H1 (cell line): Measurements from ENCODE around the gene ABI3BP. TPM values are rescaled to one million over a fixed set of nuclear protein-coding genes. Genes with fewer than 3 reads are reported as not detected.

Experiments
- CTCF ChIA-PET: fragments of 300-600 bp; sonication (Branson Sonifier 250); formaldehyde crosslinking; loops from one replicate; lab custom pipeline; 2021; ENCODE audit not compliant: partially characterized antibody; lab: Charles Lee
- POLR2A ChIA-PET: fragments of 300-600 bp; sonication (Branson Sonifier 250); formaldehyde crosslinking; loops from one replicate; lab custom pipeline; 2021; ENCODE audit warnings: inconsistent platforms; ENCODE audit not compliant: partially characterized antibody; lab: Charles Lee
- DNase-seq, 2 experiments: peaks; one replicate each; pipeline versions ENCODE4 v3.0.0 to v3.0.0-alpha.2; 2010 to 2022; ENCODE audit warnings: low spot score in 2 of 2, low read depth in 1 of 2, mixed read lengths in 1 of 2
- FAIRE-seq: peaks from 2 replicates; lab custom pipeline; 2011; peaks lifted over from hg19 to GRCh38; lab: Jason Lieb, UNC
- H2AFZ ChIP-seq: 2 replicates; pipeline ENCODE4 v1.8.1; 2012; ENCODE audit warnings: low read length, inconsistent platforms
- H2AK5ac ChIP-seq: 2 replicates; pipeline ENCODE4 v1.6.1; 2013; ENCODE audit warnings: low read depth, low read length
- H2BK120ac ChIP-seq: replicated peaks from 2 replicates; pipeline ENCODE3; 2013; ENCODE audit warnings: low read depth, low read length, inconsistent platforms
- H2BK12ac ChIP-seq: 2 replicates; pipeline ENCODE4 v1.6.1; 2013; ENCODE audit warnings: low read depth, low read length
- H2BK15ac ChIP-seq: 2 replicates; pipeline ENCODE4 v1.6.1; 2013; ENCODE audit warnings: low read length
- H2BK20ac ChIP-seq: 2 replicates; pipeline ENCODE4 v1.6.1; 2013; ENCODE audit warnings: low read length
- H2BK5ac ChIP-seq: 2 replicates; pipeline ENCODE4 v1.6.1; 2013; ENCODE audit warnings: low read depth, low read length
- H3K14ac ChIP-seq: 2 replicates; pipeline ENCODE4 v1.6.1; 2013; ENCODE audit warnings: inconsistent platforms; ENCODE audit not compliant: insufficient read length
- H3K18ac ChIP-seq: 2 replicates; pipeline ENCODE4 v1.6.1; 2013; ENCODE audit warnings: low read length; ENCODE audit errors: extremely low read depth
- H3K23ac ChIP-seq: 2 replicates; pipeline ENCODE4 v1.6.1; 2013; ENCODE audit warnings: inconsistent platforms; ENCODE audit not compliant: insufficient read length
- H3K23me2 ChIP-seq: 2 replicates; pipeline ENCODE4 v1.6.1; 2013; ENCODE audit warnings: low read depth, low read length
- H3K27ac ChIP-seq: 2 replicates; pipeline ENCODE4 v1.6.1; 2011; ENCODE audit warnings: low read depth, low read length, inconsistent platforms
- H3K27me3 ChIP-seq, 4 experiments: replicated peaks in 1 of 4; 1 replicate in 1 of 4; 2 replicates in 3 of 4; pipeline versions ENCODE4 v1.6.1 to v1.8.1; 2011 to 2013; ENCODE audit warnings: low read length in 3 of 4, mild to moderate bottlenecking in 3 of 4, inconsistent platforms in 2 of 4, mixed read lengths in 2 of 4, moderate library complexity in 1 of 4; ENCODE audit not compliant: control insufficient read depth in 3 of 4, insufficient read depth in 3 of 4; ENCODE audit errors: extremely low read depth in 1 of 4
- H3K36me3 ChIP-seq, 4 experiments: 2 replicates each; pipeline versions ENCODE4 v1.6.1 to v1.8.1; 2011 to 2013; ENCODE audit warnings: mild to moderate bottlenecking in 4 of 4, low read length in 3 of 4, moderate library complexity in 2 of 4, control low read depth in 1 of 4, inconsistent platforms in 1 of 4; ENCODE audit not compliant: insufficient read depth in 4 of 4, control insufficient read depth in 2 of 4
- H3K4ac ChIP-seq: replicated peaks from 2 replicates; pipeline ENCODE3; 2013; ENCODE audit warnings: low read length, low read depth, mixed read lengths, inconsistent platforms; ENCODE audit not compliant: insufficient read length
- H3K4me1 ChIP-seq, 4 experiments: replicated peaks in 1 of 4; 1 replicate in 1 of 4; 2 replicates in 3 of 4; pipeline versions ENCODE4 v1.6.1 to v1.8.1; 2011 to 2013; ENCODE audit warnings: low read length in 3 of 4, inconsistent platforms in 2 of 4, mixed read lengths in 1 of 4; ENCODE audit not compliant: insufficient read depth in 4 of 4, control insufficient read depth in 3 of 4
- H3K4me2 ChIP-seq, 2 experiments: 2 replicates each; pipeline versions ENCODE4 v1.6.1 to v1.8.1; 2011 to 2013; ENCODE audit warnings: low read depth in 2 of 2, low read length in 2 of 2, control low read depth in 1 of 2, inconsistent platforms in 1 of 2, mild to moderate bottlenecking in 1 of 2; ENCODE audit not compliant: insufficient read depth in 1 of 2
- H3K4me3 ChIP-seq, 4 experiments: fragments of 200-600, 300-600 bp in 1 of 4; sonication (generic), shearing (Covaris generic), sonication (Bioruptor Twin) in 1 of 4; 2 replicates each; pipeline versions ENCODE4 v1.5.1 to v1.8.1; 2011 to 2016; ENCODE audit warnings: low read length in 4 of 4, low read depth in 3 of 4, control low read depth in 2 of 4, inconsistent platforms in 2 of 4, mild to moderate bottlenecking in 2 of 4, mixed read lengths in 1 of 4, moderate library complexity in 1 of 4; ENCODE audit not compliant: insufficient read depth in 2 of 4; ENCODE audit errors: extremely low read depth in 1 of 4
- H3K56ac ChIP-seq: replicated peaks from 2 replicates; pipeline ENCODE3; 2013; ENCODE audit warnings: low read depth, mild to moderate bottlenecking, mixed read lengths, low read length, inconsistent platforms; ENCODE audit not compliant: insufficient read length
- H3K79me1 ChIP-seq: 2 replicates; pipeline ENCODE4 v1.6.1; 2013; ENCODE audit warnings: low read depth, low read length, control low read depth
- H3K79me2 ChIP-seq, 2 experiments: 2 replicates each; pipeline versions ENCODE4 v1.6.1 to v1.8.1; 2012 to 2013; ENCODE audit warnings: low read length in 2 of 2, mild to moderate bottlenecking in 2 of 2, inconsistent platforms in 1 of 2; ENCODE audit not compliant: insufficient read depth in 2 of 2, control insufficient read depth in 1 of 2
- H3K9ac ChIP-seq, 4 experiments: replicated peaks in 1 of 4; 1 replicate in 1 of 4; 2 replicates in 3 of 4; pipeline versions ENCODE4 v1.6.1 to v1.8.1; 2011 to 2013; ENCODE audit warnings: low read depth in 3 of 4, low read length in 3 of 4, control low read depth in 2 of 4, mild to moderate bottlenecking in 2 of 4, moderate library complexity in 2 of 4, inconsistent platforms in 1 of 4; ENCODE audit errors: extremely low read depth in 1 of 4
- H3K9me3 ChIP-seq, 2 experiments: 2 replicates each; pipeline versions ENCODE4 v1.6.1 to v1.8.1; 2012 to 2013; ENCODE audit warnings: mild to moderate bottlenecking in 2 of 2, moderate library complexity in 2 of 2, control low read depth in 1 of 2, inconsistent platforms in 1 of 2, low read depth in 1 of 2, low read length in 1 of 2, mixed read lengths in 1 of 2; ENCODE audit not compliant: insufficient read depth in 2 of 2
- H4K20me1 ChIP-seq, 2 experiments: replicated peaks in 1 of 2; 2 replicates each; pipeline versions ENCODE3 to v1.8.1; 2011 to 2013; ENCODE audit warnings: inconsistent platforms in 2 of 2, low read length in 2 of 2, mild to moderate bottlenecking in 1 of 2; ENCODE audit not compliant: insufficient read depth in 2 of 2, control insufficient read depth in 1 of 2
- H4K5ac ChIP-seq: 2 replicates; pipeline ENCODE4 v1.6.1; 2013; ENCODE audit warnings: low read length, low read depth, mixed read lengths, inconsistent platforms; ENCODE audit not compliant: insufficient read length
- H4K8ac ChIP-seq: 2 replicates; pipeline ENCODE4 v1.8.0; 2013; ENCODE audit warnings: mild to moderate bottlenecking, moderate library complexity, low read length, inconsistent platforms; ENCODE audit not compliant: insufficient read depth; ENCODE audit errors: extremely low read depth
- H4K91ac ChIP-seq: replicated peaks from 2 replicates; pipeline ENCODE3; 2013; ENCODE audit warnings: low read length, mixed read lengths, inconsistent platforms; ENCODE audit not compliant: insufficient read length
- CBX5 ChIP-seq: fragments of 300-800, 300-1000 bp; sonication (generic); IDR thresholded peaks from 2 replicates; pipeline ENCODE4 v1.7.1; 2016; ENCODE audit warnings: antibody characterized with exemption, low read length, low read depth
- EGR1 ChIP-seq: IDR thresholded peaks from 2 replicates; pipeline ENCODE4 v1.6.1; 2011; ENCODE audit warnings: low read depth, low read length, borderline replicate concordance
- JUN ChIP-seq: IDR thresholded peaks from 2 replicates; pipeline ENCODE4 v1.6.1; 2011; ENCODE audit warnings: low read depth, mild to moderate bottlenecking, improper control_type of control experiment, low read length
- NRF1 ChIP-seq: IDR thresholded peaks from 2 replicates; pipeline ENCODE4 v1.6.1; 2011; ENCODE audit warnings: mild to moderate bottlenecking, low read depth, low read length, improper control_type of control experiment
- POLR2AphosphoS5 ChIP-seq: IDR thresholded peaks from 2 replicates; pipeline ENCODE4 v1.6.1; 2011; ENCODE audit warnings: low read depth, low read length
- RBBP5 ChIP-seq: IDR thresholded peaks from 2 replicates; pipeline ENCODE4 v1.7.1; 2012; ENCODE audit warnings: low read depth, mild to moderate bottlenecking, inconsistent platforms, low read length, moderate library complexity, borderline replicate concordance
- SIN3A ChIP-seq, 2 experiments: IDR thresholded peaks in 1 of 2; conservative IDR thresholded peaks in 1 of 2; 2 replicates each; pipeline ENCODE4 v1.6.1; 2011 to 2012; ENCODE audit warnings: low read length in 2 of 2, improper control_type of control experiment in 1 of 2, low read depth in 1 of 2, mild to moderate bottlenecking in 1 of 2
- SIX5 ChIP-seq: IDR thresholded peaks from 2 replicates; pipeline ENCODE4 v1.6.1; 2011; ENCODE audit warnings: mild to moderate bottlenecking, low read depth, low read length
- SP4 ChIP-seq: IDR thresholded peaks from 2 replicates; pipeline ENCODE4 v1.6.1; 2012; ENCODE audit warnings: low read length, inconsistent platforms
- TEAD4 ChIP-seq: IDR thresholded peaks from 2 replicates; pipeline ENCODE4 v1.6.1; 2012; ENCODE audit warnings: low read depth, low read length, inconsistent platforms, mixed read lengths
- WGBS, 2 experiments: shearing (Covaris generic) in 1 of 2; methylation state at CpG; one replicate each; pipeline versions ENCODE4 v1.1.6 to v1.1.7; 2013 to 2015; ENCODE audit warnings: low lambda C conversion rate in 2 of 2, mixed read lengths in 2 of 2, inconsistent platforms in 1 of 2, low coverage in 1 of 2, missing lambda C conversion rate in 1 of 2; ENCODE audit not compliant: insufficient replicate concordance in 2 of 2, insufficient coverage in 1 of 2, insufficient read length in 1 of 2; ENCODE audit errors: extremely low coverage in 1 of 2, missing lambda C conversion rate in 1 of 2; 5-methylcytosine and 5-hydroxymethylcytosine counted together
- polyA plus RNA-seq, 7 experiments: library from polyadenylated mRNA; depleted of rRNA in 3 of 7; stranded (reverse) in 5 of 7; unstranded in 2 of 7; fragments of >200 nt in 5 of 7; fragments of 200-250 nt in 2 of 7; gene quantifications; 1 replicate in 5 of 7; 2 replicates in 1 of 7; 4 replicates in 1 of 7; pipeline versions ENCODE4 v1.2.1 to v1.2.3, GENCODE V29; 2011 to 2013; ENCODE audit warnings: missing spikeins in 2 of 7, mixed read lengths in 2 of 7
- total RNA-seq: library from RNA; stranded (reverse); fragmentation: NEBNext Ultra II Directional; extraction: Animal tissue kit (Norgen Biotek cat#: 25700); gene quantifications from 2 replicates; pipeline ENCODE4 v1.2.1, GENCODE V29; 2021
- TF ChIP-seq, protein P1 (sequence below): IDR thresholded peaks from 2 replicates; pipeline ENCODE4 v1.6.1; 2012; ENCODE audit warnings: inconsistent platforms
- TF ChIP-seq, protein P2 (sequence below): IDR thresholded peaks from 2 replicates; pipeline ENCODE4 v1.6.1; 2012; ENCODE audit warnings: low read length, inconsistent platforms

The ABI3BP gene
- total and polyA plus RNA-seq, 2 of the 8 experiments (the other 6 are each of a cell fraction or from before 2014, with no cell fraction given) = 0.08 to 0.32 TPM

DNA sequence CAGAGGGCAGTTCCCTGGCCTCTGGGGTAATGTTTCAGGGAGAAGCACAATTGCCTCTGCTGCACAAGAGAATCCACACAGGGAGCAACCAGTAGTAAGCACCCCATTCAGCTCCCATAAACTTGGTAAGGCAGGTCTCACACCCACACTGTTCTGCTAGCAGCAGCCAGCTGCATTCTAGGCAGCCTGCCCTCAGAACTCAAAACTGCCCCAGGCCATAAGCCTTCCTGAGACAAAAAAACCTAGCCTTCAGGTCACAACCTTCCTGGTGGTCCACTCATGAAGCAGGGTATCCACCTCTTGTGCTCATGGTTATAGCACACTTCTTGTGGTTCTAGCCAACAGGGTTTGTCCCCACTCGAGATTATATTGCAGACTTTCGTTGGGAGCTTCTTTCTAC, 33.7 kb upstream of the ABI3BP start:
- H2AK5ac ChIP-seq = no peak overlapping the region
- H3K4me1 ChIP-seq = no peaks in the 10 kb centered on the region
- ChIA-PET CTCF (interaction anchor here (0.8 kb wide), 1 partner anchor 43 kb away, joined by 3 read pairs; no protein-coding TSS in a partner anchor), POLR2A (no interaction called here)
- H3K23ac ChIP-seq = no peak overlapping the region
- H3K56ac ChIP-seq = no peak overlapping the region
- H3K27me3 ChIP-seq = no peaks in the 10 kb centered on the region
- H3K4me3 ChIP-seq = no peak overlapping the region
- H3K27ac ChIP-seq = no peak overlapping the region
- no peak overlapping the region for H3K4me2 ChIP-seq
- H2AFZ ChIP-seq = peak overlapping the region; percentile 58; the same call in 1 of the 2 replicates
- H3K18ac ChIP-seq = no peak overlapping the region
- H3K14ac ChIP-seq = no peak overlapping the region
- no peak overlapping the region for H3K4ac ChIP-seq
- no peak overlapping the region for H2BK5ac ChIP-seq
- no peak overlapping the region for H4K91ac ChIP-seq
- H4K8ac ChIP-seq = no peak overlapping the region
- 0 out of 4 replicates have a peak, but pooled peaks cover 0 to 3% of the 10 kb centered on the region in 2 experiments for H3K9me3 ChIP-seq
- H3K23me2 ChIP-seq = no peaks in the 10 kb centered on the region
- DNase-seq (no peak), FAIRE-seq (no peak)
- H2BK12ac ChIP-seq = no peak overlapping the region
- H3K9ac ChIP-seq = 0 out of 7 replicates have a peak overlapping the region, but pooled peaks of 1 of the 4 experiments have one; percentile 16
- H3K36me3 ChIP-seq = no peaks in the 10 kb centered on the region
- no peaks in the 10 kb centered on the region for H3K79me2 ChIP-seq
- H2BK20ac ChIP-seq = no peak overlapping the region
- H3K79me1 ChIP-seq = no peaks in the 10 kb centered on the region
- H2BK15ac ChIP-seq = no peak overlapping the region
- WGBS, 2 experiments = 93% methylated on average over 2 of the region's 2 CpGs; no CpG with 5 or more reads in 1 of the 2 experiments
- H4K5ac ChIP-seq = no peak overlapping the region
- no peaks in the 10 kb centered on the region for H4K20me1 ChIP-seq
- no peak overlapping the region for H2BK120ac ChIP-seq
- TF ChIP-seq SP4 = no peak
- TF ChIP-seq CBX5 = no peak
- TF ChIP-seq SIX5 = no peak
- TF ChIP-seq EGR1 = no peak
- no peak for TF ChIP-seq POLR2AphosphoS5
- TF ChIP-seq TEAD4 = no peak
- TF ChIP-seq RBBP5 = no peak
- no peak for TF ChIP-seq NRF1
- TF ChIP-seq, protein P1, sequence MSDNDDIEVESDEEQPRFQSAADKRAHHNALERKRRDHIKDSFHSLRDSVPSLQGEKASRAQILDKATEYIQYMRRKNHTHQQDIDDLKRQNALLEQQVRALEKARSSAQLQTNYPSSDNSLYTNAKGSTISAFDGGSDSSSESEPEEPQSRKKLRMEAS = no peak
- TF ChIP-seq, protein P2, sequence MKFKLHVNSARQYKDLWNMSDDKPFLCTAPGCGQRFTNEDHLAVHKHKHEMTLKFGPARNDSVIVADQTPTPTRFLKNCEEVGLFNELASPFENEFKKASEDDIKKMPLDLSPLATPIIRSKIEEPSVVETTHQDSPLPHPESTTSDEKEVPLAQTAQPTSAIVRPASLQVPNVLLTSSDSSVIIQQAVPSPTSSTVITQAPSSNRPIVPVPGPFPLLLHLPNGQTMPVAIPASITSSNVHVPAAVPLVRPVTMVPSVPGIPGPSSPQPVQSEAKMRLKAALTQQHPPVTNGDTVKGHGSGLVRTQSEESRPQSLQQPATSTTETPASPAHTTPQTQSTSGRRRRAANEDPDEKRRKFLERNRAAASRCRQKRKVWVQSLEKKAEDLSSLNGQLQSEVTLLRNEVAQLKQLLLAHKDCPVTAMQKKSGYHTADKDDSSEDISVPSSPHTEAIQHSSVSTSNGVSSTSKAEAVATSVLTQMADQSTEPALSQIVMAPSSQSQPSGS = no peak
- no peak for TF ChIP-seq JUN
- TF ChIP-seq SIN3A (conservative IDR thresholded peaks at IDR 0.05 in 1 of 2, IDR thresholded peaks at IDR 0.05 in 1 of 2; ENCODE audit: low read depth in 1 of 2, low read length in 2 of 2) = no peak
